Fibroblast of skin of abdomen (primary cell): ENCODE data around the gene SLC2A13.
"Not testable (repeated sequence)": the region's sequence is repeated elsewhere in the genome, so short reads cannot be mapped to it uniquely, and the experiment has no call there.

ENCODE experiments used
- DNase-seq: peaks from one replicate; pipeline ENCODE4 v3.0.0-alpha.2; 2013

The SLC2A13 gene

DNA sequence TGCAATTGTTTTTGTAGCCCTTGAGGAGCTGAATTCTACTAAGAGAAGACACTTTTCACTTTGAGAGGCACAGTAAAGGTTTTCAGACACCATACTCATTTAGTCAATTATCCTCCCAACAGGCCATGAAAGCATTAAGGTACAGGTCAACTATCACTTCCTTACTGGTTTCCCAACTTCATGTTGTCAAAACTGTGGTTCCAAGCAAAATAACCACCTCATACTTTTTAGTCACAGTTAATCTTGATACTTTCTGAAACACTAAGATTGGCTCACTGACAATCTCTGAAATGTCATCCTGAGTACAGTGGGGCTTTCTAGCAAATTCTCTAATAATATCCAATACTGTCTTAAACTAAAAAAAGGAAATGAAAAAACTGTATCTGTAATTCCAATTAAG lies 71.7 kb downstream of the SLC2A13 start:
- DNase-seq = no peak

- no peak for DNase-seq
Observed at GRCh38 chr12:40033242-40033630, 72.6 kb downstream of the SLC2A13 start.

- no peak for DNase-seq
Observed at GRCh38 chr12:40032433-40033241, 73.2 kb downstream of the SLC2A13 start.

- DNase-seq = no peak
Observed at GRCh38 chr12:40031965-40032364, 73.9 kb downstream of the SLC2A13 start.

- not testable (repeated sequence) for DNase-seq
Observed at GRCh38 chr12:40030970-40031369, 74.9 kb downstream of the SLC2A13 start.

GRCh38 chr12:40028296-40028695 lies 77.6 kb downstream of the SLC2A13 start:
- no peak for DNase-seq

DNA sequence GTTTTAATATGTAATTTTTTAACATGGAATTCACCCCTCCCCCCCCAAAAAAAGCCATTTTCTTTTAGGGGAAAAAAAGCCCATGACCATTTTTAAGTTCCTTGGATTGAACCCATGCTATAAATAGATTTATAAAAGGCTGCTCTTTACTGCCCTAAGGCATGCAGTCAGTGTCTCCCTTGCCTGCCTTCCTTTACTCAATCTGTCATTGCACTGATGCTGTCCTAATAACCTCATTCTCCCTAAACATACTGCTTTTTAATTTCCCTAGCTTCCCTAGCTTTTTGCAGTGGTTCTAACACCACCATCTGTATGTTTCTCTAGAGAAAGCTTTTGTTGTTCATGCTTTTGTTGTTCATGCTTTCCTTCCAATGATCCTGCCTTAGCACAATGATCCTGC lies 83.0 kb downstream of the SLC2A13 start:
- DNase-seq = no peak

GRCh38 chr12:40020261-40020691 lies 85.6 kb downstream of the SLC2A13 start:
- DNase-seq = no peak

- DNase-seq = no peak
Observed at GRCh38 chr12:40017488-40017887, 88.4 kb downstream of the SLC2A13 start.

DNA sequence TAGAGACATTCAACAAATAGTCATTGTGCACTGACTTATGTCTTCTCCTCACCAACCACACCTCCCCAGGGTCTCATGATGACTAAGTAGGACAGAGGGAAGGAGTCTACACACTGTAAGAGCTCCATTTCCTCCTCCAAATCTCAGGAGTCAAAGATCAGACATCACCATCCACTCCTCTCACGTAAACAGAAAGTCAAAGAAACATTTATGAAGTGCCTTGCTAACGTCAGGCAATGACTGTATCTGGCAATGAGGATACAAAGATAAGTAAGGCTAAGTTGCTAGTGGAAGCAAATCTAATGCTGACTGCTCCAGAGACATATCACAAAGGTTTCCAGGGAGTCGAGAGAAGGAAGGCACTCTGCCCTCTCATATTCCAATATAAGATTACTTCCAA lies 88.9 kb downstream of the SLC2A13 start:
- peak; percentile 28 for DNase-seq

- DNase-seq = no peak
Observed at GRCh38 chr12:40015881-40016280, 90.0 kb downstream of the SLC2A13 start.

DNA sequence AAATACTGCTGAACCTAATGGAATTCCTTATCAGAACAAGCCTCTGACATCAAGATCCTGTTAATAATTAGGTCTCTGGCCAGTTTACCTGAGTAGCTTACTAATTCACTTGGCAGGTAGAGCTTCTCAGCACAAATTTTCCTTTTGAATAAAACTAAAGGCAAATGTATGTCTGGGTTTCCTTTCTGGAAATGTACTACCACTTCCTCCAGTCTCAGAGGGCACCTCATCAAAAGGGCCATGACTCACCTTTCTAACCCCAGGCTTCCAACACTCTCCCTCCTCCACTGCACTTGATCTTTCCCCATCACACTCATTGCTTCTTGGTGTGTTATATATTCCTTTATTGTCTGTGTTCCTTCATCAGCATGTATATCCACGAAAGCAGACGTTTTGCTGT lies 90.5 kb downstream of the SLC2A13 start:
- no peak for DNase-seq

GRCh38 chr12:40013847-40014246 lies 92.0 kb downstream of the SLC2A13 start:
- no peak for DNase-seq

- DNase-seq = no peak
Observed at GRCh38 chr12:40013292-40013691, 92.6 kb downstream of the SLC2A13 start.

DNA sequence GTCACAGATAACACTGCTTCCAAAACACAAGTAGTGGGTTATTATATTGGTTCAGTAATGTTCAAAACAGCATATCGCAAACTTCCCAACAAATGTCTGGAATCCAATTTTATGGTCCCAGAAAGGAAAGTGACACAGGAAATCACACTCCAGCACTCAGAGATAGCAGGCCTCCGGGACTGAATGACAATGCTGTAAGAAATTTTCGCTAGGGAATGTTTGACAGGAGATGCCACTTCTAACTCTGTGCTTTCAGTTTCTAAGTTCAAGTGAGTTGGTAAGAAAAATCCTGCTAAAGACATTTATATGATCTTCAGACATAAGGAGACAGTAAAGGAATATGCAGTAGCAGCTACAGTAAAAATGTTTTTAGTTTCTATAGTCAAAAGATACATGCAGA lies 93.2 kb downstream of the SLC2A13 start:
- DNase-seq = no peak

DNA sequence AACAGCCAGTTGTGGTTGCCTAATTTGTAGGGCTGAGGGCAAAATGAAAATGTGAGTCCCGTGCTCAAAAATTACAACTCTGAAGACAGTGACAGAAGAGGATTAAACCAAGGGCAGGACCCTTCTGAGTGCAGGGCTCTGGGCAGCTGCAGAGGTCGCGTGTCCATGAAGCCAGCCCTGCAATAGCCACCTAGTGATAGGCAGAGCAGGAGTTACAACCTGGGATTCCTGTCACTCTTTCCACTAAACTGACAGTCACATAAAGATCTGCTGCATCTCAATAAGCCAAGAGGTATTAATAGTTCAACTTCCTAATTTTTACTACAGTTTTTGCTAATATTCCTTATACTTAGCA lies 94.1 kb downstream of the SLC2A13 start:
- no peak for DNase-seq

DNA sequence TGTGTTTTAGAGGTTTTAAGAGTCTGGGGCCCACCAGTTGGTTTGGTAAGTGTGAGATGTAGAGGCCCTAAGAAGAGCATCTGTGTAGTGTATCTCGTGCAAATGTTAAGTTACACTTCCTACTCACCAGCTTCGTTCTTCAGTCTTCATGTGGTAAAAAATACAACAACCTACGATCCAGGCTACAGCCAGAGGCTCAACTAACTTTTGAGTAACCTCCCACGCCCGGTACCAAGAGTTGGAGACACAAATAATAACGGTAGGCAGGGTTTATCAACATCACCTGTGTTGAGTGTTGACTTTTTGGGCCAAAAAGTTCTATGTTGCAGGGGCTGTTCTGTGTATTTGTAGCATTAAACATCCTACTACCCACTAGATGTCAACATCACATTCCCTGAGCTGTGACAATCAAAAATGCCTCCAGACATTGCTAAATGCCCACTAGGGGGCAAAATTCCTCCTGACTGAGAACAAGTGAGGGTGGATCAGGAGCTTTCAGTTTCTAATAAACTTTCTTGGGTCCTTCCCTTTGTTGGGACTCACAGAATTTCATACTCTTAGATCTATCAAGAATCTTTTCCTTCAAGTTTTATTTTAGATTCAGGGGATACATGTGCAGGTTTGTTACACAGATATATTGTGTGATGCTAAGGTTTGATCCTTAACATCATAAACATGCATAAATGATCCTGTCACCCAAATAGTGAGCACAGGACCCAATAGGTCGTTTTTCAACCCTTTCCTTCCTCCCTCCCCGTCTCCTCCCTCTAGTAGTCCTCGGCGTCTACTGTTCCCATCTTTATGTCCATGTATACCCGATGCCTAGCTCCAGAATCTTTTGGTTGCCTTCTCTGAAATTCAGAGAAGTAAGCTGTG lies 94.7 kb downstream of the SLC2A13 start:
- peak; percentile 66 for DNase-seq

DNA sequence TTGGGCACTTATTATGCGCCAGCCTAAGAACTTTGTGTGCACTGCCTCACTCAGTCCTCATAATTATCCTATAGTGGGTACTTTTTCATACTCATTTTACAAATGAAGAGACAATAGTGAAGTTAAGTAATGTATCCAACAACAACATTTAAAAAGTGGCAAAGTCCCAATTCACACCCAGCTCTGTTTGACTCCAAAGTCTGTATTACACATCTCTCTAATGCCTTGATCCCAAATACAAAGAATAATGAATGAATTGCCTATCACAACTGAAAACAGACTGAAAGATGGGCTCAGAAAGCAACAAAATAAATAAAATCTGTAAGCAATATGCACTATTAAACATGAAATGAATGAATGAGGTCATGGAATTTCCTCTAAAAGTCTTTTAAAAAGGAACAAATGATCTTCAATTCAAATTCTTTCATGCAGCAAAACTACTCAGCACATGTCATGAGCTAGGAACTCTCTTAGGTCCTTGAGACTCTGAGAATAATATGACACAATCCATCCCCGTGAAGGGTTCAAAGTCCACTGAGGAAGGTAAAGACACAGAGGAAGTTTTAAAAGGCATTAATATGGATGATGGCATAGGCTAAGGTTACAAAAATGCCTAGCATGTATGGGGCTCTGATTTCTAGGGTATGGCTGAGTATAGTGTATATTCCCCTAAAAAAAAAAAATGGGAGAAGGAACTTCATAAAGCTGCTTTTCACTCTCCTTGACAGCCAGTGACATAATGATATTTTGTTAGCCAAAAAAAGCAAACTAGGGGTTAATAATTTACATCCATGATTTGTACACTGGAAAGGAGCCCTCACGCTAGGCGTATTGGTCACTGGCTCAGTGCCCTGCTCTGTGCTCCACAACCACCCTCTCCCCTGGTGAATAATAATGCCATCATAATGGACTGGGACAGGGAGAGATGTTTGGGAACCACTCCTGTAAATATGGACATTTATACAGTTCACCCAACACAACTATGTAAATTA lies 103.4 kb downstream of the SLC2A13 start:
- DNase-seq = no peak

- no peak for DNase-seq
Observed at GRCh38 chr12:40001406-40001805, 104.5 kb downstream of the SLC2A13 start.

- no peak for DNase-seq
Observed at GRCh38 chr12:40000884-40001283, 105.0 kb downstream of the SLC2A13 start.

- no peak for DNase-seq
Observed at GRCh38 chr12:39993268-39993667, 112.6 kb downstream of the SLC2A13 start.
